T-helper 1 cell (primary cell): ENCODE measurements around the gene ING5.

Source experiments
- DNase-seq, 5 donors: peaks; one replicate each; pipeline ENCODE4 v3.0.0-alpha.2; 2012 to 2020

The ING5 gene

GRCh38 chr2:241672243-241673188, 29.3 kb upstream of the ING5 start:
- no peak for DNase-seq

GRCh38 chr2:241673189-241673663, 28.6 kb upstream of the ING5 start:
- no peak for DNase-seq

- no peak for DNase-seq
These were observed 27.8 kb upstream of the ING5 start for GRCh38 chr2:241673797-241674725.

- DNase-seq, result no peak
These were observed 26.0 kb upstream of the ING5 start for GRCh38 chr2:241675885-241676284.

GRCh38 chr2:241676665-241677064, 25.2 kb upstream of the ING5 start:
- no peak for DNase-seq

- no peak for DNase-seq
These were observed 24.4 kb upstream of the ING5 start for GRCh38 chr2:241677392-241677791.

GRCh38 chr2:241678307-241678706, 23.5 kb upstream of the ING5 start:
- DNase-seq, result no peak

GRCh38 chr2:241678784-241679540, 22.9 kb upstream of the ING5 start:
- DNase-seq, result no peak

GRCh38 chr2:241680044-241680443, 21.8 kb upstream of the ING5 start:
- DNase-seq, result no peak

GRCh38 chr2:241680827-241681599, 20.8 kb upstream of the ING5 start:
- DNase-seq, result no peak

- DNase-seq, result peak in 1 of 5 donors; percentile 28
These were observed 15.6 kb upstream of the ING5 start for GRCh38 chr2:241686324-241686649.

GRCh38 chr2:241686650-241687425, 15.0 kb upstream of the ING5 start, which contains the start of gene DTYMK:
Gene DTYMK (minus strand): TSS chr2:241686815. CDS start chr2:241686783, 32 bp downstream.
- DNase-seq, result peak; percentile 90 to 97 (median 93)

- no peak for DNase-seq
These were observed 12.5 kb upstream of the ING5 start for GRCh38 chr2:241689306-241689705.

GRCh38 chr2:241690202-241690717, 11.6 kb upstream of the ING5 start:
- DNase-seq, result no peak

- DNase-seq, result no peak
These were observed 9.4 kb upstream of the ING5 start for GRCh38 chr2:241692448-241692847.

- DNase-seq, result no peak
These were observed 6.2 kb upstream of the ING5 start for GRCh38 chr2:241695651-241696050.

GRCh38 chr2:241701149-241701398, 765 bp upstream of the ING5 start:
- DNase-seq, result no peak

- DNase-seq, result peak; percentile 78 to 84 (median 82)
These were observed 554 bp downstream of the ING5 start for GRCh38 chr2:241702155-241703031.

- no peak for DNase-seq
These were observed 1.3 kb downstream of the ING5 start for GRCh38 chr2:241703032-241703604.

GRCh38 chr2:241706537-241706936, 4.7 kb downstream of the ING5 start:
- no peak for DNase-seq
